ENCODE measurements around the gene ARHGEF2. TPM values are rescaled to one million over a fixed set of nuclear protein-coding genes. Genes with fewer than 3 reads are reported as not detected.

The ARHGEF2 gene
- total and polyA plus RNA-seq, 7 donors = 7.4 to 54.0 (median 39.1) TPM

DNA sequence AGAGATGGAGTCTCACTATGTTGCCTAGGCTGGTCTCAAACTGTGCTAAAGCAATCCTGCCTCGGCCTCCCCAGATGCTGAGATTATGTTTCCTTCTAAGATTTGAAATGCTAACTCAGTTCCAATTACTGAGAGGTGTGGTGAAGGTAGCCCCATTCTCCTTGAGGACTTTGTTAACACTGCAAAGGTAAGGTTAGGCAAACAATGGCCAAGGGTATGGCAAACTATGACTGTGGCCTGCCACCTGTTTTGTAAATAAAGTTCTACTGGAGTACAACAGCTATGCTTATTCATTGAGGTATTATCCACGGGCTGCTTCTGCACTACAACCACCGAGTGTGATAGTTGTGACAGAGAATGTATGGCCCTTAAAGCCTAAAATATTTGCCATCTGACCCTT is 57.6 kb downstream of the ARHGEF2 start:
- H3K4me1 ChIP-seq = no peaks in the 10 kb centered on the region
- H3K4me3 ChIP-seq = no peak overlapping the region
- H3K36me3 ChIP-seq (ENCODE audit: insufficient read depth in 1 of 2, low read depth in 1 of 2) = peaks cover 30 to 99% of the 10 kb centered on the region in 2 donors
- ATAC-seq (no peak), DNase-seq (no peak)
- no peaks in the 10 kb centered on the region for H3K27me3 ChIP-seq (ENCODE audit: insufficient read depth in 3 of 3, low read length in 2 of 3)
- 89 to 95% (median 94%) methylated on average over 3 of the region's 3 CpGs for WGBS, 3 donors
- intact Hi-C loops (cut with DNase I) = loop anchor here in 1 of 2 donors (10.0 kb wide), 2 partner anchors 146 to 256 kb away; no protein-coding TSS in a partner anchor
- H3K9me3 ChIP-seq = no peaks in the 10 kb centered on the region
- TF ChIP-seq, protein P1, sequence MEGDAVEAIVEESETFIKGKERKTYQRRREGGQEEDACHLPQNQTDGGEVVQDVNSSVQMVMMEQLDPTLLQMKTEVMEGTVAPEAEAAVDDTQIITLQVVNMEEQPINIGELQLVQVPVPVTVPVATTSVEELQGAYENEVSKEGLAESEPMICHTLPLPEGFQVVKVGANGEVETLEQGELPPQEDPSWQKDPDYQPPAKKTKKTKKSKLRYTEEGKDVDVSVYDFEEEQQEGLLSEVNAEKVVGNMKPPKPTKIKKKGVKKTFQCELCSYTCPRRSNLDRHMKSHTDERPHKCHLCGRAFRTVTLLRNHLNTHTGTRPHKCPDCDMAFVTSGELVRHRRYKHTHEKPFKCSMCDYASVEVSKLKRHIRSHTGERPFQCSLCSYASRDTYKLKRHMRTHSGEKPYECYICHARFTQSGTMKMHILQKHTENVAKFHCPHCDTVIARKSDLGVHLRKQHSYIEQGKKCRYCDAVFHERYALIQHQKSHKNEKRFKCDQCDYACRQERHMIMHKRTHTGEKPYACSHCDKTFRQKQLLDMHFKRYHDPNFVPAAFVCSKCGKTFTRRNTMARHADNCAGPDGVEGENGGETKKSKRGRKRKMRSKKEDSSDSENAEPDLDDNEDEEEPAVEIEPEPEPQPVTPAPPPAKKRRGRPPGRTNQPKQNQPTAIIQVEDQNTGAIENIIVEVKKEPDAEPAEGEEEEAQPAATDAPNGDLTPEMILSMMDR (IDR thresholded peaks at IDR 0.05) = no peak
- H3K27ac ChIP-seq = no peak overlapping the region

- H3K4me3 ChIP-seq = no peak overlapping the region
- ATAC-seq (no peak), DNase-seq (no peak)
- H3K36me3 ChIP-seq (ENCODE audit: insufficient read depth in 1 of 2, low read depth in 1 of 2) = peaks cover 25 to 99% of the 10 kb centered on the region in 2 donors
- no peaks in the 10 kb centered on the region for H3K9me3 ChIP-seq
- no peaks in the 10 kb centered on the region for H3K27me3 ChIP-seq (ENCODE audit: insufficient read depth in 3 of 3, low read length in 2 of 3)
- intact Hi-C loops (cut with DNase I) = loop anchor here in 1 of 2 donors (10.0 kb wide), 2 partner anchors 145 to 255 kb away; no protein-coding TSS in a partner anchor
- no peak overlapping the region for H3K27ac ChIP-seq
- WGBS, 3 donors = 97 to 100% (median 98%) methylated on average over 2 of the region's 2 CpGs
- TF ChIP-seq, protein P1 (IDR thresholded peaks at IDR 0.05) = no peak
- no peaks in the 10 kb centered on the region for H3K4me1 ChIP-seq
These were observed 58.5 kb downstream of the ARHGEF2 start for GRCh38 chr1:155919801-155920200.

DNA sequence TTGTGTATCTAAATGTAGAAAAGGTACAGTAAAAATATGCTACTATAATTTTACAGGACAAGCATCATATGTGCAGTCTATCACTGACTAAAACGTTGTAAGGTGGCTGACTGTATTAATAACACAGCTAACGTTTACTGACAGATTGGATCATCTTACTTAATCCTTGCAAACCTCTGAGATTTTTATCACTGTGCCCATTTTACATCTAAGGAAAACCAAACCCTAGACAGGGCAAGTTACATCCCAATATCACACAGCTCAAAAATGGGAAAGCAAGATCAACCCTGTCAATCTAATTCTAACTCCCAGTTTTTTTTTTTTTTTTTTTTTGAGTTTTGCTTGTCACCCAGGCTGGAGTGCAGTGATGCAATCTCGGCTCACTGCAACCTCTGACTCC is 59.7 kb downstream of the ARHGEF2 start:
- 55 to 63% (median 59%) methylated on average over 3 of the region's 3 CpGs for WGBS, 3 donors
- Histone ChIP-seq H3K27ac (no peak overlapping the region), H3K9me3 (no peaks in the 10 kb centered on the region), H3K36me3 (ENCODE audit: insufficient read depth in 1 of 2, low read depth in 1 of 2) (peaks cover 29 to 99% of the 10 kb centered on the region in 2 donors), H3K4me3 (no peak overlapping the region), H3K4me1 (no peaks in the 10 kb centered on the region), H3K27me3 (ENCODE audit: insufficient read depth in 3 of 3, low read length in 2 of 3) (no peaks in the 10 kb centered on the region)
- intact Hi-C loops (cut with DNase I) = no loop called here
- no peak for ATAC-seq
- DNase-seq = no peak
- TF ChIP-seq, protein P1 (IDR thresholded peaks at IDR 0.05) = no peak

- no peak for ATAC-seq
- Histone ChIP-seq H3K27me3 (ENCODE audit: insufficient read depth in 3 of 3, low read length in 2 of 3) (no peaks in the 10 kb centered on the region), H3K4me1 (peaks cover 12% of the 10 kb centered on the region), H3K36me3 (ENCODE audit: insufficient read depth in 1 of 2, low read depth in 1 of 2) (peaks cover 18 to 86% of the 10 kb centered on the region in 2 donors), H3K27ac (no peak overlapping the region), H3K4me3 (no peak overlapping the region), H3K9me3 (no peaks in the 10 kb centered on the region)
- TF ChIP-seq, protein P1 (IDR thresholded peaks at IDR 0.05) = no peak
- WGBS, 3 donors = 65 to 74% (median 67%) methylated on average over 6 of the region's 6 CpGs
- intact Hi-C loops (cut with DNase I) = loop anchor here in 1 of 2 donors (5.0 kb wide), 1 partner anchor 57 kb away; the partner anchor contains the start of genes GON4L and SYT11
- no peak for DNase-seq
These were observed 64.2 kb downstream of the ARHGEF2 start for GRCh38 chr1:155913969-155914757.
